GM21367 (cell line): ENCODE results near the gene LIN7B.

Experiments
- ATAC-seq: cut with Tn5 transposase; IDR thresholded peaks from one replicate; pipeline ENCODE4 v1.9.1; 2021; ENCODE audit not compliant: unreplicated experiment

The LIN7B gene

GRCh38 chr19:49160450-49161189, 46.5 kb downstream of the LIN7B start:
- ATAC-seq: no peak

GRCh38 chr19:49161987-49162386, 47.8 kb downstream of the LIN7B start:
- no peak for ATAC-seq

GRCh38 chr19:49165111-49165750, 51.1 kb downstream of the LIN7B start:
- no peak for ATAC-seq

GRCh38 chr19:49165865-49166301, 51.7 kb downstream of the LIN7B start:
- ATAC-seq: no peak

GRCh38 chr19:49167857-49168409, 53.8 kb downstream of the LIN7B start:
- no peak for ATAC-seq
